ENCODE data around the gene PLXND1.
"Not testable (repeated sequence)": the region's sequence is repeated elsewhere in the genome, so short reads cannot be mapped to it uniquely, and the experiment has no call there.

PLXND1 gene

GRCh38 chr3:129641567-129642260 lies 35.2 kb upstream of the PLXND1 start:
- H3K4me3 ChIP-seq (ENCODE audit: low read length); H3K4me1 ChIP-seq (ENCODE audit: control insufficient read depth, insufficient read depth, low read length); DNase-seq (ENCODE audit: low read depth, low spot score); H3K27ac ChIP-seq (ENCODE audit: low read length); H3K36me3 ChIP-seq (ENCODE audit: control insufficient read depth, insufficient read depth, low read length); H3K27me3 ChIP-seq (ENCODE audit: control insufficient read depth, insufficient read depth, low read length); H3K9me3 ChIP-seq (ENCODE audit: control insufficient read depth, insufficient read depth, low read length): not testable (repeated sequence)
- no CpG with 5 or more reads among the region's 10 CpGs for WGBS (ENCODE audit: insufficient coverage, insufficient read length)

GRCh38 chr3:129640985-129641384 lies 34.5 kb upstream of the PLXND1 start:
- not testable (repeated sequence) for DNase-seq (ENCODE audit: low read depth, low spot score); H3K9me3 ChIP-seq (ENCODE audit: control insufficient read depth, insufficient read depth, low read length); H3K4me3 ChIP-seq (ENCODE audit: low read length); H3K36me3 ChIP-seq (ENCODE audit: control insufficient read depth, insufficient read depth, low read length); H3K27ac ChIP-seq (ENCODE audit: low read length); H3K4me1 ChIP-seq (ENCODE audit: control insufficient read depth, insufficient read depth, low read length); H3K27me3 ChIP-seq (ENCODE audit: control insufficient read depth, insufficient read depth, low read length)
- no CpG with 5 or more reads among the region's 7 CpGs for WGBS (ENCODE audit: insufficient coverage, insufficient read length)

- no CpG with 5 or more reads among the region's 3 CpGs for WGBS (ENCODE audit: insufficient coverage, insufficient read length)
- no peak overlapping the region for H3K4me3 ChIP-seq (ENCODE audit: low read length)
- DNase-seq (ENCODE audit: low read depth, low spot score) = no peak
- 0 out of 2 replicates have a peak, but pooled peaks cover 1% of the 10 kb centered on the region for H3K4me1 ChIP-seq (ENCODE audit: control insufficient read depth, insufficient read depth, low read length)
- no peak overlapping the region for H3K27ac ChIP-seq (ENCODE audit: low read length)
- H3K27me3 ChIP-seq (ENCODE audit: control insufficient read depth, insufficient read depth, low read length) = no peaks in the 10 kb centered on the region
- no peaks in the 10 kb centered on the region for H3K36me3 ChIP-seq (ENCODE audit: control insufficient read depth, insufficient read depth, low read length)
- no peaks in the 10 kb centered on the region for H3K9me3 ChIP-seq (ENCODE audit: control insufficient read depth, insufficient read depth, low read length)
These were observed 32.0 kb upstream of the PLXND1 start for GRCh38 chr3:129638481-129638880.

- Histone ChIP-seq H3K27me3 (ENCODE audit: control insufficient read depth, insufficient read depth, low read length) (no peaks in the 10 kb centered on the region), H3K9me3 (ENCODE audit: control insufficient read depth, insufficient read depth, low read length) (no peaks in the 10 kb centered on the region), H3K36me3 (ENCODE audit: control insufficient read depth, insufficient read depth, low read length) (no peaks in the 10 kb centered on the region), H3K4me1 (ENCODE audit: control insufficient read depth, insufficient read depth, low read length) (0 out of 2 replicates have a peak, but pooled peaks cover 1% of the 10 kb centered on the region), H3K4me3 (ENCODE audit: low read length) (no peak overlapping the region), H3K27ac (ENCODE audit: low read length) (no peak overlapping the region)
- no CpG with 5 or more reads among the region's 3 CpGs for WGBS (ENCODE audit: insufficient coverage, insufficient read length)
- DNase-seq (ENCODE audit: low read depth, low spot score) = no peak
These were observed 29.6 kb upstream of the PLXND1 start for GRCh38 chr3:129636082-129636481.

GRCh38 chr3:129635656-129636055 lies 29.2 kb upstream of the PLXND1 start:
- DNase-seq (ENCODE audit: low read depth, low spot score) = no peak
- Histone ChIP-seq H3K36me3 (ENCODE audit: control insufficient read depth, insufficient read depth, low read length) (no peaks in the 10 kb centered on the region), H3K9me3 (ENCODE audit: control insufficient read depth, insufficient read depth, low read length) (no peaks in the 10 kb centered on the region), H3K4me1 (ENCODE audit: control insufficient read depth, insufficient read depth, low read length) (0 out of 2 replicates have a peak, but pooled peaks cover 1% of the 10 kb centered on the region), H3K27me3 (ENCODE audit: control insufficient read depth, insufficient read depth, low read length) (no peaks in the 10 kb centered on the region), H3K4me3 (ENCODE audit: low read length) (no peak overlapping the region), H3K27ac (ENCODE audit: low read length) (no peak overlapping the region)
- no CpG with 5 or more reads among the region's 4 CpGs for WGBS (ENCODE audit: insufficient coverage, insufficient read length)

- H3K27ac ChIP-seq (ENCODE audit: low read length) = no peak overlapping the region
- H3K36me3 ChIP-seq (ENCODE audit: control insufficient read depth, insufficient read depth, low read length) = no peaks in the 10 kb centered on the region
- DNase-seq (ENCODE audit: low read depth, low spot score) = no peak
- no CpG with 5 or more reads among the region's 10 CpGs for WGBS (ENCODE audit: insufficient coverage, insufficient read length)
- H3K27me3 ChIP-seq (ENCODE audit: control insufficient read depth, insufficient read depth, low read length) = no peaks in the 10 kb centered on the region
- 0 out of 2 replicates have a peak, but pooled peaks cover 1% of the 10 kb centered on the region for H3K4me1 ChIP-seq (ENCODE audit: control insufficient read depth, insufficient read depth, low read length)
- H3K4me3 ChIP-seq (ENCODE audit: low read length) = no peak overlapping the region
- H3K9me3 ChIP-seq (ENCODE audit: control insufficient read depth, insufficient read depth, low read length) = no peaks in the 10 kb centered on the region
These were observed 27.4 kb upstream of the PLXND1 start for GRCh38 chr3:129633751-129634481.

- Histone ChIP-seq H3K36me3 (ENCODE audit: control insufficient read depth, insufficient read depth, low read length) (no peaks in the 10 kb centered on the region), H3K9me3 (ENCODE audit: control insufficient read depth, insufficient read depth, low read length) (no peaks in the 10 kb centered on the region), H3K4me1 (ENCODE audit: control insufficient read depth, insufficient read depth, low read length) (no peaks in the 10 kb centered on the region), H3K27me3 (ENCODE audit: control insufficient read depth, insufficient read depth, low read length) (no peaks in the 10 kb centered on the region), H3K27ac (ENCODE audit: low read length) (no peak overlapping the region), H3K4me3 (ENCODE audit: low read length) (no peak overlapping the region)
- WGBS (ENCODE audit: insufficient coverage, insufficient read length) = no CpG with 5 or more reads among the region's 10 CpGs
- no peak for DNase-seq (ENCODE audit: low read depth, low spot score)
These were observed 26.5 kb upstream of the PLXND1 start for GRCh38 chr3:129632977-129633376.

- Histone ChIP-seq H3K27ac (ENCODE audit: low read length) (no peak overlapping the region), H3K36me3 (ENCODE audit: control insufficient read depth, insufficient read depth, low read length) (no peaks in the 10 kb centered on the region), H3K4me1 (ENCODE audit: control insufficient read depth, insufficient read depth, low read length) (no peaks in the 10 kb centered on the region), H3K9me3 (ENCODE audit: control insufficient read depth, insufficient read depth, low read length) (no peaks in the 10 kb centered on the region), H3K27me3 (ENCODE audit: control insufficient read depth, insufficient read depth, low read length) (no peaks in the 10 kb centered on the region), H3K4me3 (ENCODE audit: low read length) (no peak overlapping the region)
- no peak for DNase-seq (ENCODE audit: low read depth, low spot score)
- no CpG with 5 or more reads among the region's 11 CpGs for WGBS (ENCODE audit: insufficient coverage, insufficient read length)
These were observed 26.1 kb upstream of the PLXND1 start for GRCh38 chr3:129632556-129632955.

GRCh38 chr3:129632056-129632455 lies 25.6 kb upstream of the PLXND1 start:
- DNase-seq (ENCODE audit: low read depth, low spot score) = no peak
- no peak overlapping the region for H3K27ac ChIP-seq (ENCODE audit: low read length)
- WGBS (ENCODE audit: insufficient coverage, insufficient read length) = no CpG with 5 or more reads among the region's 9 CpGs

GRCh38 chr3:129629011-129629410 lies 22.5 kb upstream of the PLXND1 start:
- H3K4me1 ChIP-seq (ENCODE audit: control insufficient read depth, insufficient read depth, low read length) = peaks cover 2% of the 10 kb centered on the region; the same call in 1 of the 2 replicates
- H3K27ac ChIP-seq (ENCODE audit: low read length) = no peak overlapping the region
- no CpG with 5 or more reads among the region's 6 CpGs for WGBS (ENCODE audit: insufficient coverage, insufficient read length)
- H3K4me3 ChIP-seq (ENCODE audit: low read length) = no peak overlapping the region
- H3K27me3 ChIP-seq (ENCODE audit: control insufficient read depth, insufficient read depth, low read length) = no peaks in the 10 kb centered on the region
- no peak for DNase-seq (ENCODE audit: low read depth, low spot score)
- H3K9me3 ChIP-seq (ENCODE audit: control insufficient read depth, insufficient read depth, low read length) = no peaks in the 10 kb centered on the region
- no peaks in the 10 kb centered on the region for H3K36me3 ChIP-seq (ENCODE audit: control insufficient read depth, insufficient read depth, low read length)

More at GRCh38 chr3:129632056-129632455, 25.6 kb upstream of the PLXND1 start:
- no peaks in the 10 kb centered on the region for H3K4me1 ChIP-seq (ENCODE audit: control insufficient read depth, insufficient read depth, low read length)
- H3K4me3 ChIP-seq (ENCODE audit: low read length) = no peak overlapping the region
- H3K27me3 ChIP-seq (ENCODE audit: control insufficient read depth, insufficient read depth, low read length) = no peaks in the 10 kb centered on the region
- no peaks in the 10 kb centered on the region for H3K9me3 ChIP-seq (ENCODE audit: control insufficient read depth, insufficient read depth, low read length)
- no peaks in the 10 kb centered on the region for H3K36me3 ChIP-seq (ENCODE audit: control insufficient read depth, insufficient read depth, low read length)

All from iPS DF 6.9 (cell line).